H9 (cell line): ENCODE results near the gene SLIT1. TPM values are rescaled to one million over a fixed set of nuclear protein-coding genes. Genes with fewer than 3 reads are reported as not detected.

Experiments used
- DNase-seq: peaks from one replicate; pipeline ENCODE4 v3.0.0-alpha.2; 2017
- H2AFZ ChIP-seq: one replicate; pipeline ENCODE4 v1.6.1; 2013; ENCODE audit warnings: mild to moderate bottlenecking, low read length, control low read depth, moderate library complexity
- H2AK5ac ChIP-seq: 2 replicates; pipeline ENCODE4 v1.6.1; 2013; ENCODE audit warnings: low read length, control low read depth, mixed read lengths; ENCODE audit not compliant: insufficient read length
- H2BK120ac ChIP-seq: one replicate; pipeline ENCODE4 v1.6.1; 2013; ENCODE audit warnings: low read depth, mild to moderate bottlenecking, low read length, control low read depth, inconsistent platforms; ENCODE audit not compliant: poor library complexity, severe bottlenecking
- H2BK12ac ChIP-seq: 2 replicates; pipeline ENCODE4 v1.6.1; 2013; ENCODE audit warnings: low read length, control low read depth, mixed read lengths, low read depth; ENCODE audit not compliant: insufficient read length
- H2BK15ac ChIP-seq: 2 replicates; pipeline ENCODE4 v1.6.1; 2013; ENCODE audit warnings: low read depth, low read length, control low read depth
- H2BK20ac ChIP-seq: one replicate; pipeline ENCODE4 v1.6.1; 2013; ENCODE audit warnings: low read depth, mild to moderate bottlenecking, low read length, control low read depth, inconsistent platforms; ENCODE audit not compliant: poor library complexity, severe bottlenecking
- H2BK5ac ChIP-seq: 2 replicates; pipeline ENCODE4 v1.6.1; 2013; ENCODE audit warnings: low read length, control low read depth, mixed read lengths; ENCODE audit not compliant: insufficient read length
- H3K14ac ChIP-seq: 2 replicates; pipeline ENCODE4 v1.6.1; 2013; ENCODE audit warnings: low read length, control low read depth; ENCODE audit not compliant: insufficient read depth
- H3K18ac ChIP-seq: 2 replicates; pipeline ENCODE4 v1.6.1; 2013; ENCODE audit warnings: low read depth, mild to moderate bottlenecking, mixed read lengths, low read length, control low read depth; ENCODE audit not compliant: insufficient read length
- H3K23ac ChIP-seq: 2 replicates; pipeline ENCODE4 v1.6.1; 2013; ENCODE audit warnings: low read length, control low read depth, mixed read lengths, low read depth; ENCODE audit not compliant: insufficient read length
- H3K23me2 ChIP-seq: 2 replicates; pipeline ENCODE4 v1.6.1; 2013; ENCODE audit warnings: low read depth, mild to moderate bottlenecking, mixed read lengths, low read length, control low read depth; ENCODE audit not compliant: insufficient read length, poor library complexity, severe bottlenecking
- H3K27ac ChIP-seq: 2 replicates; pipeline ENCODE4 v1.5.1; 2013; ENCODE audit warnings: low read length, control low read depth, mixed read lengths, low read depth; ENCODE audit not compliant: insufficient read length
- H3K27me3 ChIP-seq: 2 replicates; pipeline ENCODE4 v1.6.1; 2013; ENCODE audit warnings: low read length, control low read depth, inconsistent platforms; ENCODE audit not compliant: insufficient read depth
- H3K4ac ChIP-seq: 2 replicates; pipeline ENCODE4 v1.6.1; 2013; ENCODE audit warnings: low read depth, mild to moderate bottlenecking, control low read depth, inconsistent platforms, low read length, moderate library complexity
- H3K4me1 ChIP-seq: 2 replicates; pipeline ENCODE4 v1.6.1; 2013; ENCODE audit warnings: low read length, control low read depth, inconsistent platforms; ENCODE audit not compliant: insufficient read depth
- H3K4me2 ChIP-seq: 2 replicates; pipeline ENCODE4 v1.6.1; 2013; ENCODE audit warnings: low read length, control low read depth, mixed read lengths; ENCODE audit not compliant: insufficient read length, insufficient read depth
- H3K56ac ChIP-seq: 2 replicates; pipeline ENCODE4 v1.6.1; 2013; ENCODE audit warnings: low read depth, mild to moderate bottlenecking, mixed read lengths, low read length, control low read depth; ENCODE audit not compliant: insufficient read length
- H3K79me1 ChIP-seq: 2 replicates; pipeline ENCODE4 v1.6.1; 2013; ENCODE audit warnings: low read depth, mild to moderate bottlenecking, moderate library complexity, low read length, control low read depth, inconsistent platforms; ENCODE audit not compliant: insufficient read depth, poor library complexity, severe bottlenecking
- H3K79me2 ChIP-seq: 2 replicates; pipeline ENCODE4 v1.6.1; 2013; ENCODE audit warnings: low read length, control low read depth, inconsistent platforms; ENCODE audit not compliant: insufficient read depth
- H3K9ac ChIP-seq: 2 replicates; pipeline ENCODE4 v1.6.1; 2013; ENCODE audit warnings: low read length, control low read depth, mixed read lengths; ENCODE audit not compliant: insufficient read length; ENCODE audit errors: extremely low read depth
- H3K9me3 ChIP-seq: one replicate; pipeline ENCODE4 v1.6.1; 2013; ENCODE audit warnings: low read depth, low read length, inconsistent platforms; ENCODE audit not compliant: control insufficient read depth
- H3T11ph ChIP-seq: one replicate; pipeline ENCODE4 v1.6.1; 2013; ENCODE audit warnings: mild to moderate bottlenecking, low read length, control low read depth, inconsistent platforms
- H4K20me1 ChIP-seq: one replicate; pipeline ENCODE4 v1.6.1; 2013; ENCODE audit not compliant: control insufficient read depth, insufficient read length, insufficient read depth
- H4K5ac ChIP-seq: 2 replicates; pipeline ENCODE4 v1.6.1; 2013; ENCODE audit warnings: low read depth, mild to moderate bottlenecking, mixed read lengths, low read length, control low read depth; ENCODE audit not compliant: insufficient read length
- H4K8ac ChIP-seq: replicated peaks from 2 replicates; pipeline ENCODE4 v1.6.1; 2013; ENCODE audit warnings: low read length, control low read depth, mixed read lengths, low read depth; ENCODE audit not compliant: insufficient read length
- H4K91ac ChIP-seq: 2 replicates; pipeline ENCODE4 v1.6.1; 2013; ENCODE audit warnings: low read depth, mild to moderate bottlenecking, moderate library complexity, mixed read lengths, low read length, control low read depth; ENCODE audit not compliant: insufficient read length
- H3K27ac Mint-ChIP-seq, 3 experiments: 2 replicates in 2 of 3; 3 replicates in 1 of 3; pipeline ENCODE4 v1.8.0; 2020 to 2021; ENCODE audit warnings: mixed read lengths in 3 of 3, mild to moderate bottlenecking in 1 of 3, moderate library complexity in 1 of 3
- H3K27me3 Mint-ChIP-seq: 2 replicates; pipeline ENCODE4 v1.8.0; 2021; ENCODE audit warnings: low read depth, mild to moderate bottlenecking, moderate library complexity, mixed read lengths
- H3K36me3 Mint-ChIP-seq, 3 experiments: 2 replicates in 2 of 3; 3 replicates in 1 of 3; pipeline ENCODE4 v1.8.0; 2020 to 2021; ENCODE audit warnings: low read depth in 3 of 3, mixed read lengths in 3 of 3; ENCODE audit not compliant: insufficient read depth in 1 of 3
- H3K4me1 Mint-ChIP-seq, 2 experiments: 2 replicates each; pipeline ENCODE4 v1.8.0; 2020; ENCODE audit warnings: mixed read lengths in 2 of 2
- H3K4me3 Mint-ChIP-seq, 2 experiments: 2 replicates in 1 of 2; 3 replicates in 1 of 2; pipeline ENCODE4 v1.8.0; 2020 to 2021; ENCODE audit warnings: mild to moderate bottlenecking in 2 of 2, mixed read lengths in 2 of 2, moderate library complexity in 1 of 2
- H3K9me3 Mint-ChIP-seq, 2 experiments: 2 replicates in 1 of 2; 3 replicates in 1 of 2; pipeline ENCODE4 v1.8.0; 2020; ENCODE audit warnings: mild to moderate bottlenecking in 2 of 2, mixed read lengths in 2 of 2, moderate library complexity in 1 of 2
- WGBS: extraction: QIAGEN DNeasy Blood & Tissue Kit; methylation state at CpG from one replicate; pipeline ENCODE4 v1.1.7; 2013; ENCODE audit warnings: missing lambda C conversion rate, low lambda C conversion rate, mixed read lengths; ENCODE audit not compliant: insufficient read length; ENCODE audit errors: extremely low coverage; 5-methylcytosine and 5-hydroxymethylcytosine counted together
- total RNA-seq: library from RNA; stranded (reverse); gene quantifications from 2 replicates; pipeline ENCODE4 v1.2.1, GENCODE V29; 2021
- TF ChIP-seq, protein P1 (sequence below): fragments of 200-600 bp; sonication (generic); conservative IDR thresholded peaks from 3 replicates; pipeline ENCODE4 v1.8.0; 2021; ENCODE audit warnings: antibody characterized with exemption, mild to moderate bottlenecking

Gene SLIT1
- total RNA-seq, 1 experiment from 2014 or later, result 0.57 TPM

DNA sequence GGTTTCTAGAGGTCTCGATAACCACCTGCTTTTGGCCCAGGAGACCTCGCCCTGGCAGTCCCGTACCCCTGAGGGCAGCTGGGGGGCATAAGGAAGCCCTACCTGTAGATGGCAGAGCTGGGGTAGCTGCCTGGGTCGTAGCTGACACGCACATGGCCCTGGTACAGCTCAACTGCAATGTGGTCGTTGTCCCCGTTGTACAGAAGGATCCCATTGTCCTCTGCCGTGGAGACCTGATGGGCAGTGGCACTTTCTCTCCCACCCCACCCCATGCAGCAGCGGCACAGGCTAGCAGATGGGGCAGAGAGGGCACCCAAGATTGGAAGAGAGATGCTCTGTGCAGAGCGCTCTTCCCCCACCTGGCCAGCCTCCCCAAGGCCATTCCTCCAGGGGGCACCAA lies 181.2 kb downstream of the SLIT1 start:
- H3K4me3 Mint-ChIP-seq, result no peak overlapping the region
- TF ChIP-seq, protein P1, sequence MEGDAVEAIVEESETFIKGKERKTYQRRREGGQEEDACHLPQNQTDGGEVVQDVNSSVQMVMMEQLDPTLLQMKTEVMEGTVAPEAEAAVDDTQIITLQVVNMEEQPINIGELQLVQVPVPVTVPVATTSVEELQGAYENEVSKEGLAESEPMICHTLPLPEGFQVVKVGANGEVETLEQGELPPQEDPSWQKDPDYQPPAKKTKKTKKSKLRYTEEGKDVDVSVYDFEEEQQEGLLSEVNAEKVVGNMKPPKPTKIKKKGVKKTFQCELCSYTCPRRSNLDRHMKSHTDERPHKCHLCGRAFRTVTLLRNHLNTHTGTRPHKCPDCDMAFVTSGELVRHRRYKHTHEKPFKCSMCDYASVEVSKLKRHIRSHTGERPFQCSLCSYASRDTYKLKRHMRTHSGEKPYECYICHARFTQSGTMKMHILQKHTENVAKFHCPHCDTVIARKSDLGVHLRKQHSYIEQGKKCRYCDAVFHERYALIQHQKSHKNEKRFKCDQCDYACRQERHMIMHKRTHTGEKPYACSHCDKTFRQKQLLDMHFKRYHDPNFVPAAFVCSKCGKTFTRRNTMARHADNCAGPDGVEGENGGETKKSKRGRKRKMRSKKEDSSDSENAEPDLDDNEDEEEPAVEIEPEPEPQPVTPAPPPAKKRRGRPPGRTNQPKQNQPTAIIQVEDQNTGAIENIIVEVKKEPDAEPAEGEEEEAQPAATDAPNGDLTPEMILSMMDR, result no peak
- Histone ChIP-seq H2AK5ac (no peak overlapping the region), H4K8ac (no peak overlapping the region), H2BK5ac (no peak overlapping the region), H3K9me3 (no peaks in the 10 kb centered on the region), H2BK15ac (no peak overlapping the region), H3K56ac (no peak overlapping the region), H2BK120ac (no peak overlapping the region), H3K27ac (no peak overlapping the region), H4K20me1 (no peaks in the 10 kb centered on the region), H4K91ac (no peak overlapping the region), H3K4ac (no peak overlapping the region), H3K27me3 (no peaks in the 10 kb centered on the region), H3K14ac (no peak overlapping the region; the same call in 1 of the 2 replicates), H2BK12ac (no peak overlapping the region), H3T11ph (no peak overlapping the region), H2AFZ (no peak overlapping the region), H3K4me1 (no peaks in the 10 kb centered on the region), H2BK20ac (no peak overlapping the region), H3K79me2 (no peaks in the 10 kb centered on the region), H4K5ac (no peak overlapping the region), H3K23ac (no peak overlapping the region), H3K9ac (no peak overlapping the region), H3K79me1 (no peaks in the 10 kb centered on the region), H3K23me2 (no peaks in the 10 kb centered on the region), H3K4me2 (no peak overlapping the region), H3K18ac (no peak overlapping the region)
- H3K27ac Mint-ChIP-seq, result no peak overlapping the region
- H3K4me1 Mint-ChIP-seq, result peaks cover 6 to 7% of the 10 kb centered on the region in 2 experiments
- WGBS, result no CpG with 5 or more reads among the region's 10 CpGs
- peaks cover 14 to 15% of the 10 kb centered on the region in 2 experiments for H3K9me3 Mint-ChIP-seq
- no peak for DNase-seq
- H3K27me3 Mint-ChIP-seq, result no peaks in the 10 kb centered on the region
- H3K36me3 Mint-ChIP-seq, result peaks cover 2 to 16% (median 12%) of the 10 kb centered on the region in 3 experiments
